PC-9 (cell line): ENCODE measurements around the gene CAPZA2. TPM values are rescaled to one million over a fixed set of nuclear protein-coding genes. Genes with fewer than 3 reads are reported as not detected.

Experiments used
- BruUV-seq: library from RNA; stranded (reverse); fragments of 400-500 nt; replicated peaks from 2 replicates; lab custom pipeline; 2021; lab: Mats Ljungman, UMichigan
- CTCF ChIA-PET: fragments of 300-600 bp; sonication (Branson Sonifier 250); formaldehyde crosslinking; loops from one replicate; lab custom pipeline; 2022; ENCODE audit warnings: antibody characterized with exemption; lab: Charles Lee
- POLR2A ChIA-PET: fragments of 300-600 bp; sonication (Branson Sonifier 250); formaldehyde crosslinking; loops from one replicate; lab custom pipeline; 2022; ENCODE audit warnings: antibody characterized with exemption; ENCODE audit not compliant: unreplicated experiment; lab: Charles Lee
- DNase-seq, 2 experiments: peaks; one replicate each; pipeline versions ENCODE4 v3.0.0 to v3.0.0-alpha.2; 2015 to 2022; ENCODE audit warnings: mixed read lengths in 1 of 2
- H2AFZ ChIP-seq: fragments of 200-600 bp; sonication (generic); 2 replicates; pipeline ENCODE4 v1.8.1; 2017; ENCODE audit warnings: antibody characterized with exemption
- H3F3A ChIP-seq: fragments of 200-600 bp; sonication (generic); 2 replicates; pipeline ENCODE4 v1.8.1; 2017; ENCODE audit warnings: antibody characterized with exemption, mild to moderate bottlenecking, low read depth; ENCODE audit not compliant: insufficient read depth
- H3K27ac ChIP-seq: fragments of 200-600 bp; sonication (generic); 2 replicates; pipeline ENCODE4 v1.6.1; 2016; ENCODE audit warnings: mixed run types
- H3K27me3 ChIP-seq: fragments of 200-600 bp; sonication (generic); 2 replicates; pipeline ENCODE4 v1.6.1; 2016; ENCODE audit warnings: low read depth, mixed run types; ENCODE audit not compliant: insufficient read depth
- H3K36me3 ChIP-seq: fragments of 200-600 bp; sonication (generic); 2 replicates; pipeline ENCODE4 v1.6.1; 2016; ENCODE audit warnings: low read depth, mixed run types
- H3K4me1 ChIP-seq: fragments of 200-600 bp; sonication (generic); replicated peaks from 2 replicates; pipeline ENCODE4 v1.6.1; 2016; ENCODE audit warnings: mixed run types; ENCODE audit not compliant: insufficient read depth
- H3K4me2 ChIP-seq: fragments of 200-600 bp; sonication (generic); 2 replicates; pipeline ENCODE4 v1.6.1; 2017; ENCODE audit warnings: mixed run types
- H3K4me3 ChIP-seq: fragments of 200-600 bp; sonication (generic); 2 replicates; pipeline ENCODE4 v1.6.1; 2016; ENCODE audit warnings: mixed run types
- H3K79me2 ChIP-seq: fragments of 200-600 bp; sonication (generic); 2 replicates; pipeline ENCODE4 v1.6.1; 2017; ENCODE audit warnings: low read depth, mixed run types
- H3K9me2 ChIP-seq: fragments of 200-600 bp; sonication (generic); 2 replicates; pipeline ENCODE4 v1.8.1; 2017; ENCODE audit warnings: mild to moderate bottlenecking; ENCODE audit not compliant: insufficient read depth
- H3K9me3 ChIP-seq: fragments of 200-600 bp; sonication (generic); 2 replicates; pipeline ENCODE4 v1.8.1; 2016; ENCODE audit warnings: low read depth; ENCODE audit not compliant: insufficient read depth
- H4K20me1 ChIP-seq: fragments of 200-600 bp; sonication (generic); 2 replicates; pipeline ENCODE4 v1.8.1; 2017; ENCODE audit not compliant: insufficient read depth
- EZH2 ChIP-seq: fragments of 200-600 bp; sonication (generic); IDR thresholded peaks from 2 replicates; pipeline ENCODE4 v1.8.0; 2017; ENCODE audit warnings: antibody characterized with exemption, low read depth
- intact Hi-C: fragments of 100-400 bp; cut with micrococcal nuclease; formaldehyde crosslinking; loops from one replicate; pipeline ENCODE4 v1.10.0; 2022; ENCODE audit not compliant: unreplicated experiment
- total RNA-seq: library from RNA; stranded (reverse); gene quantifications from 2 replicates; pipeline ENCODE4 v1.2.3, GENCODE V29; 2021
- TF ChIP-seq, protein P1 (sequence below): fragments of 200-600 bp; sonication (generic); conservative IDR thresholded peaks from 2 replicates; pipeline ENCODE4 v1.6.1; 2017; ENCODE audit warnings: mixed run types, antibody characterized with exemption, mild to moderate bottlenecking, moderate library complexity

Gene CAPZA2
- total RNA-seq, 1 experiment from 2014 or later, result 171 TPM

DNA sequence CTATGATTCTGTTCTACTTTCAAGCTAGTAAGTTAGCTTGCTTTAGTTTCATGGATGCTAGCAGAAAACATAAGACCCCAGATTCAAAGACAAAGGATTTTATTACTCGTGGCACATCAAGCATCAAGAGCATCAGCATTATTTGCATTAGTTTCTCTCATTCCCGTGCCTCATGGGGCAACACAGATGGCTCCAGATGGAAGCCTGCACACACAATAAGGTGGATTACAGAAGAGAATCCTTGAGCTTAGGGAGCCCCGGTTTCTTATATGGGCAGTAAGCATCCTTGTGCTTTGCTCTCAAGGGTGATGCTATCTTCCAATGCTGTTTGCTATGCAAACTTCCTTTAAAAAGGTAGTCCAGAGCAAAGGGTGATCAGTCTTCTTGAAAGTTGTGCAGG lies 10.7 kb upstream of the CAPZA2 start:
- ChIA-PET POLR2A (no interaction called here), CTCF (no interaction called here)
- Histone ChIP-seq H3K36me3 (no peaks in the 10 kb centered on the region), H3K9me2 (no peaks in the 10 kb centered on the region; the same call in 1 of the 2 replicates), H3K4me1 (no peaks in the 10 kb centered on the region), H3K4me2 (no peak overlapping the region), H4K20me1 (no peaks in the 10 kb centered on the region), H3K27ac (no peak overlapping the region), H2AFZ (no peak overlapping the region), H3F3A (no peaks in the 10 kb centered on the region), H3K27me3 (no peaks in the 10 kb centered on the region), H3K79me2 (no peaks in the 10 kb centered on the region), H3K9me3 (no peaks in the 10 kb centered on the region), H3K4me3 (no peak overlapping the region)
- no TSS peak for BruUV-seq
- no peak for DNase-seq
- TF ChIP-seq, protein P1, sequence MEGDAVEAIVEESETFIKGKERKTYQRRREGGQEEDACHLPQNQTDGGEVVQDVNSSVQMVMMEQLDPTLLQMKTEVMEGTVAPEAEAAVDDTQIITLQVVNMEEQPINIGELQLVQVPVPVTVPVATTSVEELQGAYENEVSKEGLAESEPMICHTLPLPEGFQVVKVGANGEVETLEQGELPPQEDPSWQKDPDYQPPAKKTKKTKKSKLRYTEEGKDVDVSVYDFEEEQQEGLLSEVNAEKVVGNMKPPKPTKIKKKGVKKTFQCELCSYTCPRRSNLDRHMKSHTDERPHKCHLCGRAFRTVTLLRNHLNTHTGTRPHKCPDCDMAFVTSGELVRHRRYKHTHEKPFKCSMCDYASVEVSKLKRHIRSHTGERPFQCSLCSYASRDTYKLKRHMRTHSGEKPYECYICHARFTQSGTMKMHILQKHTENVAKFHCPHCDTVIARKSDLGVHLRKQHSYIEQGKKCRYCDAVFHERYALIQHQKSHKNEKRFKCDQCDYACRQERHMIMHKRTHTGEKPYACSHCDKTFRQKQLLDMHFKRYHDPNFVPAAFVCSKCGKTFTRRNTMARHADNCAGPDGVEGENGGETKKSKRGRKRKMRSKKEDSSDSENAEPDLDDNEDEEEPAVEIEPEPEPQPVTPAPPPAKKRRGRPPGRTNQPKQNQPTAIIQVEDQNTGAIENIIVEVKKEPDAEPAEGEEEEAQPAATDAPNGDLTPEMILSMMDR, result no peak
- intact Hi-C loops, result no loop called here

DNA sequence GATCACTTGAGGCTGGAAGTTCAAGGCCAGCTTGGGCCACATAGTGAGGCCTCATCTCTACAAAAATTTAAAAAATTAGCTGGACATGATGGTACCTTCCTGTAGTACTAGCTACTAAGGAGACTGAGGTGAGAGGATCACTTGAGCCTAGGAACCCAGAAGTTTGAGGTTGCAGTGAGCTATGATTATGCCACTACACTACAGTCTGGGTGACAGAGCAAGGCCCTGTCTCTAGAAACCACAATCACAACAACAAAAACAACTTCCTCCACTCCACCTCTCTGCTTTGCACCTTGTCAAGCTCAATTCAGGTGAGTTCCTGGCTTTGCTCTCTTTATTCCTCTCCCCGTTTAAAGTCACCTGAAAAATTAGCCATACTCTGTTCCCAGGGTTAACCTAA lies 8.3 kb upstream of the CAPZA2 start:
- H3K9me2 ChIP-seq, result no peaks in the 10 kb centered on the region; the same call in 1 of the 2 replicates
- no peaks in the 10 kb centered on the region for H3F3A ChIP-seq
- no peak overlapping the region for H3K27ac ChIP-seq
- H3K4me2 ChIP-seq, result no peak overlapping the region
- no TSS peak for BruUV-seq
- intact Hi-C loops, result loop anchor here (2.0 kb wide), 1 partner anchor 13 kb away; no protein-coding TSS in a partner anchor
- H3K4me3 ChIP-seq, result no peak overlapping the region
- CTCF ChIA-PET, result no interaction called here
- no peak overlapping the region for H2AFZ ChIP-seq
- no peaks in the 10 kb centered on the region for H3K36me3 ChIP-seq
- TF ChIP-seq, protein P1, result no peak
- TF ChIP-seq EZH2, result no peak
- peaks cover 5% of the 10 kb centered on the region for H3K4me1 ChIP-seq
- no peaks in the 10 kb centered on the region for H4K20me1 ChIP-seq
- no peaks in the 10 kb centered on the region for H3K27me3 ChIP-seq
- no peak for DNase-seq
- H3K79me2 ChIP-seq, result no peaks in the 10 kb centered on the region
- POLR2A ChIA-PET, result no interaction called here
- no peaks in the 10 kb centered on the region for H3K9me3 ChIP-seq

DNA sequence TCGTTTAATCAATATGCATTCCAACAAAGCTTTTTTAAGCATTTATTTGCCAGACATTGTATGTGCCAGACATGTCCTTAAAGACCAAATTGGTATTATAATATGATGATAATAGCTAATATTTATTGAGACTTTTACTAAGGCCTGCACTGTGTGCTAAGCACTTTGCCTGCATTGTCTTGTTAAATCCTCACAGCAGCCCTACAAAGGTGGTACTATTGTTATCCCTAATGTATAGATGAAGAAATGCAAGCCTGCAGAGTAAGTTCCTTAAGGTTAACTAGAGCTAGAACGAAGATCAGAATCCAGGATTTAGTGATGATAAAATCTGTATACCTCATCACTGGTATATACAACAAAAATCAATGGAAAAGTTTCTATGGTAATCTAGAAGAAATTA lies 5.3 kb upstream of the CAPZA2 start:
- no TSS peak for BruUV-seq
- DNase-seq, result no peak
- TF ChIP-seq, protein P1, result no peak
- no peak for TF ChIP-seq EZH2
- Histone ChIP-seq H3K4me2 (no peak overlapping the region), H3K27me3 (no peaks in the 10 kb centered on the region), H3K36me3 (no peaks in the 10 kb centered on the region), H3K9me2 (no peaks in the 10 kb centered on the region), H3K27ac (no peak overlapping the region), H3K4me3 (no peak overlapping the region), H3F3A (no peaks in the 10 kb centered on the region), H3K9me3 (no peaks in the 10 kb centered on the region), H3K4me1 (peaks cover 21% of the 10 kb centered on the region), H3K79me2 (no peaks in the 10 kb centered on the region), H2AFZ (no peak overlapping the region), H4K20me1 (no peaks in the 10 kb centered on the region)
- intact Hi-C loops, result no loop called here
- ChIA-PET POLR2A (interaction anchor here (0.6 to 0.7 kb wide), 2 partner anchors 331 to 640 kb away, joined by 3 to 4 read pairs; no protein-coding TSS in a partner anchor), CTCF (no interaction called here)
